NT2/D1 (cell line): ENCODE measurements around the gene ESRP2.

Experiments
- SUZ12 ChIP-seq: IDR thresholded peaks from 2 replicates; pipeline ENCODE4 v1.6.1; 2011; ENCODE audit not compliant: insufficient read length, insufficient read depth; ENCODE audit errors: extremely low read depth
- YY1 ChIP-seq: IDR thresholded peaks from 2 replicates; pipeline ENCODE4 v1.6.1; 2011; ENCODE audit not compliant: insufficient read length, insufficient read depth
- ZNF274 ChIP-seq: IDR thresholded peaks from 2 replicates; pipeline ENCODE4 v1.6.1; 2011; ENCODE audit warnings: mild to moderate bottlenecking, low read depth, low read length

- no peak for TF ChIP-seq ZNF274
- TF ChIP-seq YY1: no peak
- TF ChIP-seq SUZ12: no peak
Observed at GRCh38 chr16:68247400-68247799, 11.5 kb upstream of the ESRP2 start.
